WTC11 (cell line): Measurements from ENCODE around the gene C1QTNF6.

Experiments used
- ATF1 ChIP-seq: sonication (generic); formaldehyde crosslinking; IDR thresholded peaks from 2 replicates; pipeline ENCODE4 v1.8.1; 2023; ENCODE audit warnings: mild to moderate bottlenecking, moderate library complexity, missing genetic modification reagents
- ATF3 ChIP-seq: sonication (generic); formaldehyde crosslinking; conservative IDR thresholded peaks from 2 replicates; pipeline ENCODE4 v1.8.1; 2022; ENCODE audit warnings: mild to moderate bottlenecking, missing genetic modification reagents
- CREB1 ChIP-seq: sonication (generic); formaldehyde crosslinking; IDR thresholded peaks from 2 replicates; pipeline ENCODE4 v1.8.0; 2023; ENCODE audit warnings: mild to moderate bottlenecking, missing genetic modification reagents
- CTCF ChIP-seq: fragments of 200-600 bp; IDR thresholded peaks from 2 replicates; pipeline ENCODE4 v1.8.0; 2022; ENCODE audit warnings: antibody characterized with exemption
- ELF4 ChIP-seq: sonication (generic); formaldehyde crosslinking; IDR thresholded peaks from 2 replicates; pipeline ENCODE4 v1.8.1; 2022; ENCODE audit warnings: low read depth, mild to moderate bottlenecking, moderate library complexity, missing genetic modification reagents
- ESRRA ChIP-seq: sonication (generic); formaldehyde crosslinking; IDR thresholded peaks from 2 replicates; pipeline ENCODE4 v1.8.1; 2022; ENCODE audit warnings: mild to moderate bottlenecking, missing genetic modification reagents, borderline replicate concordance
- FOXJ3 ChIP-seq: sonication (generic); formaldehyde crosslinking; IDR thresholded peaks from 2 replicates; pipeline ENCODE4 v1.9.0; 2021; ENCODE audit warnings: missing genetic modification reagents, mild to moderate bottlenecking, borderline replicate concordance
- IRF2 ChIP-seq: sonication (generic); formaldehyde crosslinking; IDR thresholded peaks from 2 replicates; pipeline ENCODE4 v1.8.0; 2022; ENCODE audit warnings: low read depth, missing genetic modification reagents, borderline replicate concordance
- NFATC4 ChIP-seq: fragments of 250-450 bp; sonication (Bioruptor Pico); IDR thresholded peaks from 2 replicates; pipeline ENCODE4 v1.9.0; 2021; ENCODE audit warnings: mild to moderate bottlenecking
- NFE2L1 ChIP-seq: sonication (generic); formaldehyde crosslinking; IDR thresholded peaks from 2 replicates; pipeline ENCODE4 v1.8.1; 2023; ENCODE audit warnings: missing genetic modification reagents
- NFYB ChIP-seq: sonication (generic); formaldehyde crosslinking; conservative IDR thresholded peaks from 2 replicates; pipeline ENCODE4 v1.8.0; 2022; ENCODE audit warnings: low read depth, missing genetic modification reagents
- RORB ChIP-seq: fragments of 250-450 bp; sonication (Bioruptor Pico); IDR thresholded peaks from 2 replicates; pipeline ENCODE4 v1.9.0; 2021; ENCODE audit warnings: mild to moderate bottlenecking
- TCF7 ChIP-seq: sonication (generic); formaldehyde crosslinking; IDR thresholded peaks from 2 replicates; pipeline ENCODE4 v1.8.0; 2022; ENCODE audit warnings: mild to moderate bottlenecking, low read depth, missing genetic modification reagents, moderate library complexity
- ZNF263 ChIP-seq: sonication (generic); formaldehyde crosslinking; IDR thresholded peaks from 2 replicates; pipeline ENCODE4 v1.8.1; 2022; ENCODE audit warnings: low read depth, mild to moderate bottlenecking, moderate library complexity, missing genetic modification reagents

GRCh38 chr22:37226514-37226913 lies 38.5 kb upstream of the C1QTNF6 start:
- no peak for TF ChIP-seq CTCF
- no peak for TF ChIP-seq IRF2
- TF ChIP-seq ATF3 = no peak
- TF ChIP-seq ATF1 (CRISPR knock-in tag) = no peak
- no peak for TF ChIP-seq FOXJ3 (CRISPR knock-in tag)
- TF ChIP-seq ESRRA (CRISPR knock-in tag) = no peak
- TF ChIP-seq NFATC4 (CRISPR knock-in tag) = no peak
- TF ChIP-seq ZNF263 = no peak
- TF ChIP-seq TCF7 (CRISPR knock-in tag) = no peak
- TF ChIP-seq RORB (CRISPR knock-in tag) = no peak
- no peak for TF ChIP-seq CREB1
- TF ChIP-seq NFYB = no peak
- TF ChIP-seq ELF4 (CRISPR knock-in tag) = no peak
- TF ChIP-seq NFE2L1 (CRISPR knock-in tag) = no peak
